Measurements from ENCODE around the gene HYI. TPM values are rescaled to one million over a fixed set of nuclear protein-coding genes. Genes with fewer than 3 reads are reported as not detected.
"Not testable (repeated sequence)": the region's sequence is repeated elsewhere in the genome, so short reads cannot be mapped to it uniquely, and the experiment has no call there.

HYI gene
- 27.7 to 29.9 TPM (median 28.6 TPM) in 3 replicates for total RNA-seq
- long read RNA-seq, transcript HYI-204 (8 exons, 1,066 nt), result major isoform, 6 of 15 reads
- long read RNA-seq, partial matches to known transcripts, result 0 of 15 reads
- long read RNA-seq, other reads (novel, unspliced or antisense), result 8 of 15 reads

- H3K9me3 Mint-ChIP-seq (ENCODE audit: low read depth), result peaks cover 3% of the 10 kb centered on the region
- H3K27ac Mint-ChIP-seq (ENCODE audit: unreplicated experiment), result peak within 1 kb of the TSS; percentile 95
- H3K4me3 Mint-ChIP-seq (ENCODE audit: unreplicated experiment), result peak within 1 kb of the TSS; percentile 81
- no peak for TF ChIP-seq CTCF (IDR thresholded peaks at IDR 0.05)
- no peaks in the 10 kb centered on the region for H3K27me3 Mint-ChIP-seq (ENCODE audit: low read depth)
- DNase-seq (ENCODE audit: low spot score), result no peak
- peaks cover 25% of the 10 kb centered on the region for H3K4me1 Mint-ChIP-seq (ENCODE audit: low read depth)
- peaks cover 21% of the 10 kb centered on the region for H3K36me3 Mint-ChIP-seq (ENCODE audit: low read depth)
Observed at GRCh38 chr1:43453442-43454269, at the start of gene HYI. HYI (minus strand) TSS chr1:43453931; CDS start chr1:43453793, 138 bp downstream.

- not testable (repeated sequence) for DNase-seq (ENCODE audit: low spot score); H3K4me1 Mint-ChIP-seq (ENCODE audit: low read depth)
Observed at GRCh38 chr1:43501806-43502205, 48.1 kb upstream of the HYI start.

GRCh38 chr1:43499898-43500297, 46.2 kb upstream of the HYI start:
- H3K36me3 Mint-ChIP-seq (ENCODE audit: low read depth), result peaks cover 1% of the 10 kb centered on the region
- H3K9me3 Mint-ChIP-seq (ENCODE audit: low read depth), result no peaks in the 10 kb centered on the region
- H3K27me3 Mint-ChIP-seq (ENCODE audit: low read depth), result no peaks in the 10 kb centered on the region

More at GRCh38 chr1:43501806-43502205, 48.1 kb upstream of the HYI start:
- H3K27me3 Mint-ChIP-seq (ENCODE audit: low read depth); H3K4me3 Mint-ChIP-seq (ENCODE audit: unreplicated experiment); H3K27ac Mint-ChIP-seq (ENCODE audit: unreplicated experiment); H3K9me3 Mint-ChIP-seq (ENCODE audit: low read depth); H3K36me3 Mint-ChIP-seq (ENCODE audit: low read depth): not testable (repeated sequence)

GRCh38 chr1:43495204-43495603, 41.5 kb upstream of the HYI start:
- Mint-ChIP-seq H3K27me3 (ENCODE audit: low read depth) (no peaks in the 10 kb centered on the region), H3K4me3 (ENCODE audit: unreplicated experiment) (no peak overlapping the region), H3K36me3 (ENCODE audit: low read depth) (peaks cover 4% of the 10 kb centered on the region), H3K27ac (ENCODE audit: unreplicated experiment) (no peak overlapping the region), H3K4me1 (ENCODE audit: low read depth) (peaks cover 9% of the 10 kb centered on the region), H3K9me3 (ENCODE audit: low read depth) (peaks cover 11% of the 10 kb centered on the region)
- TF ChIP-seq CTCF (IDR thresholded peaks at IDR 0.05), result no peak
- no peak for DNase-seq (ENCODE audit: low spot score)

More at GRCh38 chr1:43499898-43500297, 46.2 kb upstream of the HYI start:
- DNase-seq (ENCODE audit: low spot score), result no peak
- Mint-ChIP-seq H3K4me1 (ENCODE audit: low read depth) (no peaks in the 10 kb centered on the region), H3K27ac (ENCODE audit: unreplicated experiment) (no peak overlapping the region), H3K4me3 (ENCODE audit: unreplicated experiment) (no peak overlapping the region)
- TF ChIP-seq CTCF (IDR thresholded peaks at IDR 0.05), result peak; percentile 14

- Mint-ChIP-seq H3K36me3 (ENCODE audit: low read depth) (peaks cover 5% of the 10 kb centered on the region), H3K9me3 (ENCODE audit: low read depth) (peaks cover 22% of the 10 kb centered on the region), H3K4me1 (ENCODE audit: low read depth) (peaks cover 9% of the 10 kb centered on the region), H3K27ac (ENCODE audit: unreplicated experiment) (no peak overlapping the region), H3K4me3 (ENCODE audit: unreplicated experiment) (no peak overlapping the region), H3K27me3 (ENCODE audit: low read depth) (no peaks in the 10 kb centered on the region)
- TF ChIP-seq CTCF (IDR thresholded peaks at IDR 0.05), result no peak
- no peak for DNase-seq (ENCODE audit: low spot score)
Observed at GRCh38 chr1:43493661-43494450, 40.1 kb upstream of the HYI start.
